Activated CD8-positive, alpha-beta T cell treated with anti-CD3 and anti-CD28 coated beads for 36 hours (primary cell): ENCODE data around the gene PHLDA3. TPM values are rescaled to one million over a fixed set of nuclear protein-coding genes. Genes with fewer than 3 reads are reported as not detected.

Experiments used
- ATAC-seq: fragments of 200-7000 bp; cut with Tn5 transposase; one replicate; pipeline ENCODE4 v1.10.0; 2021; ENCODE audit warnings: mild to moderate bottlenecking, moderate library complexity
- CTCF ChIA-PET: fragments of 350-600 bp; sonication (Branson Sonifier 250); formaldehyde crosslinking; loops from one replicate; lab custom pipeline; 2021; ENCODE audit warnings: antibody characterized with exemption; lab: Charles Lee
- POLR2A ChIA-PET: fragments of 350-600 bp; sonication (Branson Sonifier 250); formaldehyde crosslinking; loops from one replicate; lab custom pipeline; 2021; ENCODE audit warnings: antibody characterized with exemption; lab: Charles Lee
- DNase-seq: peaks from one replicate; pipeline ENCODE4 v3.0.0-alpha.2; 2020
- H3K27ac Mint-ChIP-seq: one replicate; pipeline ENCODE4 v1.8.0; 2021; ENCODE audit warnings: mild to moderate bottlenecking, mixed read lengths
- H3K27me3 Mint-ChIP-seq: one replicate; pipeline ENCODE4 v1.8.0; 2021; ENCODE audit warnings: mixed read lengths
- H3K36me3 Mint-ChIP-seq: one replicate; pipeline ENCODE4 v1.8.0; 2021; ENCODE audit warnings: low read depth, mixed read lengths
- H3K4me1 Mint-ChIP-seq: one replicate; pipeline ENCODE4 v1.8.0; 2021; ENCODE audit warnings: low read depth, mixed read lengths
- H3K4me3 Mint-ChIP-seq: one replicate; pipeline ENCODE4 v1.8.0; 2021; ENCODE audit warnings: mild to moderate bottlenecking, moderate library complexity, mixed read lengths
- H3K9me3 Mint-ChIP-seq: one replicate; pipeline ENCODE4 v1.8.0; 2021; ENCODE audit warnings: mixed read lengths
- CTCF ChIP-seq: fragments of 200-600 bp; IDR thresholded peaks from one replicate; pipeline ENCODE4 v1.8.0; 2022; ENCODE audit warnings: antibody characterized with exemption, mild to moderate bottlenecking
- intact Hi-C: fragments of 100-400 bp; cut with micrococcal nuclease; formaldehyde crosslinking; loops from one replicate; pipeline ENCODE4 v1.10.0; 2022
- total RNA-seq, 2 experiments: library from RNA; stranded (reverse); gene quantifications; one replicate each; pipeline ENCODE4 v1.2.3, GENCODE V29; 2021

Gene PHLDA3
- total RNA-seq, 2 experiments from 2014 or later: 6.2 to 7.9 TPM

GRCh38 chr1:201490708-201491131 lies 21.7 kb upstream of the PHLDA3 start:
- intact Hi-C loops: no loop called here
- Mint-ChIP-seq H3K27me3 (no peaks in the 10 kb centered on the region), H3K4me1 (no peaks in the 10 kb centered on the region), H3K36me3 (peaks cover 31% of the 10 kb centered on the region), H3K4me3 (no peak overlapping the region), H3K27ac (no peak overlapping the region), H3K9me3 (no peaks in the 10 kb centered on the region)
- TF ChIP-seq CTCF: no peak
- no peak for ATAC-seq
- CTCF ChIA-PET: interaction anchor here (1.9 to 30.4 kb wide), 4 partner anchors 1 to 54 kb away, joined by 5 to 796 read pairs (median 404); partner anchors contain the start of gene CSRP1
- no peak for DNase-seq
- POLR2A ChIA-PET: interaction anchor here (0.5 to 1.3 kb wide), 2 partner anchors 11 to 179 kb away, joined by 3 read pairs; no protein-coding TSS in a partner anchor

- H3K36me3 Mint-ChIP-seq: peaks cover 25% of the 10 kb centered on the region
- H3K4me3 Mint-ChIP-seq: no peak overlapping the region
- no peaks in the 10 kb centered on the region for H3K4me1 Mint-ChIP-seq
- ChIA-PET POLR2A (interaction anchor here (1.3 kb wide), 1 partner anchor 12 kb away, joined by 3 read pairs; no protein-coding TSS in a partner anchor), CTCF (interaction anchor here (1.9 to 30.4 kb wide), 3 partner anchors 2 to 41 kb away, joined by 11 to 796 read pairs (median 796); partner anchors contain the start of gene CSRP1)
- intact Hi-C loops: no loop called here
- H3K27ac Mint-ChIP-seq: no peak overlapping the region
- DNase-seq (no peak), ATAC-seq (no peak)
- H3K9me3 Mint-ChIP-seq: no peaks in the 10 kb centered on the region
- TF ChIP-seq CTCF: no peak
- H3K27me3 Mint-ChIP-seq: no peaks in the 10 kb centered on the region
Measured at GRCh38 chr1:201489643-201490261, 20.8 kb upstream of the PHLDA3 start.

GRCh38 chr1:201488830-201489589 lies 20.0 kb upstream of the PHLDA3 start:
- intact Hi-C loops: no loop called here
- ChIA-PET CTCF (interaction anchor here (1.9 to 29.4 kb wide), 3 partner anchors 16 to 41 kb away, joined by 11 to 796 read pairs (median 149); partner anchors contain the start of gene CSRP1), POLR2A (interaction anchor here (1.3 to 1.7 kb wide), 2 partner anchors 12 to 18 kb away, joined by 3 to 4 read pairs; partner anchors contain the start of gene CSRP1)
- no peak for DNase-seq
- no peak overlapping the region for H3K27ac Mint-ChIP-seq
- H3K9me3 Mint-ChIP-seq: no peaks in the 10 kb centered on the region
- H3K4me1 Mint-ChIP-seq: no peaks in the 10 kb centered on the region
- H3K36me3 Mint-ChIP-seq: peaks cover 18% of the 10 kb centered on the region
- no peak overlapping the region for H3K4me3 Mint-ChIP-seq
- H3K27me3 Mint-ChIP-seq: no peaks in the 10 kb centered on the region
- no peak for ATAC-seq
- no peak for TF ChIP-seq CTCF

- ChIA-PET CTCF (interaction anchor here (10.8 to 29.4 kb wide), 2 partner anchors 17 to 39 kb away, joined by 149 to 796 read pairs; partner anchors contain the start of gene CSRP1), POLR2A (interaction anchor here (1.2 to 1.7 kb wide), 2 partner anchors 19 to 24 kb away, joined by 3 to 4 read pairs; partner anchors contain the start of gene CSRP1)
- TF ChIP-seq CTCF: no peak
- Mint-ChIP-seq H3K36me3 (peaks cover 11% of the 10 kb centered on the region), H3K4me1 (no peaks in the 10 kb centered on the region), H3K9me3 (no peaks in the 10 kb centered on the region), H3K27ac (no peak overlapping the region), H3K27me3 (no peaks in the 10 kb centered on the region), H3K4me3 (no peak overlapping the region)
- DNase-seq: no peak
- intact Hi-C loops: no loop called here
- ATAC-seq: no peak
Measured at GRCh38 chr1:201487742-201488141, 18.8 kb upstream of the PHLDA3 start.
